ENCODE data around the gene BRCA1. TPM values are rescaled to one million over a fixed set of nuclear protein-coding genes. Genes with fewer than 3 reads are reported as not detected.
A peak's percentile ranks its signal among the peaks of the same experiment; 100 is the strongest.

The BRCA1 gene
- total RNA-seq, 1 donor from 2014 or later = 11.3 TPM

DNA sequence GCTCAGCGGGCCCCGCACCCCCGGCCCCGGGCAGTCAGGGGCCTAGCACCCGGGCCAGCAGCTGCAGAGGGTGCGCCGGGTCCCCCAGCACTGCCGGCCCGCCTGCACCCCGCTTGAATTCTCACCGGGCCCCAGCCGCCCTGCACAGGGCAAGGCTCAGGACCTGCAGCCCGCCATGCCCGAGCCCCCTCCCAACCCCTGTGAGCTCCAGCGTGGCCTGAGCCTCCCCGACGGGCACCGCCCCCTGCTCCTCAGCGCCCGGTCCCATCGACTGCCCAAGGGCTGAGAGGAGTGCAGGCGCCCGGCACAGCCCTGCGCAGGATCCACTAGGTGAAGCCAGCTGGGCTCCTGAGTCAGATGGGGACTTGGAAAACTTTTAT, 1.7 kb upstream of the BRCA1 start:
- H3K9me3 Mint-ChIP-seq (ENCODE audit: unreplicated experiment) = peaks cover 18% of the 10 kb centered on the region
- H3K27me3 Mint-ChIP-seq (ENCODE audit: unreplicated experiment) = peaks cover 10% of the 10 kb centered on the region
- no peaks in the 10 kb centered on the region for H3K36me3 Mint-ChIP-seq (ENCODE audit: unreplicated experiment)
- no peak overlapping the region for H3K4me3 Mint-ChIP-seq (ENCODE audit: unreplicated experiment)
- DNase-seq = no peak
- TF ChIP-seq, protein P1, sequence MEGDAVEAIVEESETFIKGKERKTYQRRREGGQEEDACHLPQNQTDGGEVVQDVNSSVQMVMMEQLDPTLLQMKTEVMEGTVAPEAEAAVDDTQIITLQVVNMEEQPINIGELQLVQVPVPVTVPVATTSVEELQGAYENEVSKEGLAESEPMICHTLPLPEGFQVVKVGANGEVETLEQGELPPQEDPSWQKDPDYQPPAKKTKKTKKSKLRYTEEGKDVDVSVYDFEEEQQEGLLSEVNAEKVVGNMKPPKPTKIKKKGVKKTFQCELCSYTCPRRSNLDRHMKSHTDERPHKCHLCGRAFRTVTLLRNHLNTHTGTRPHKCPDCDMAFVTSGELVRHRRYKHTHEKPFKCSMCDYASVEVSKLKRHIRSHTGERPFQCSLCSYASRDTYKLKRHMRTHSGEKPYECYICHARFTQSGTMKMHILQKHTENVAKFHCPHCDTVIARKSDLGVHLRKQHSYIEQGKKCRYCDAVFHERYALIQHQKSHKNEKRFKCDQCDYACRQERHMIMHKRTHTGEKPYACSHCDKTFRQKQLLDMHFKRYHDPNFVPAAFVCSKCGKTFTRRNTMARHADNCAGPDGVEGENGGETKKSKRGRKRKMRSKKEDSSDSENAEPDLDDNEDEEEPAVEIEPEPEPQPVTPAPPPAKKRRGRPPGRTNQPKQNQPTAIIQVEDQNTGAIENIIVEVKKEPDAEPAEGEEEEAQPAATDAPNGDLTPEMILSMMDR (IDR thresholded peaks at IDR 0.05; ENCODE audit: partially characterized antibody, unreplicated experiment) = no peak
- H3K27ac Mint-ChIP-seq (ENCODE audit: unreplicated experiment) = no peak overlapping the region
- peaks cover 10% of the 10 kb centered on the region for H3K4me1 Mint-ChIP-seq (ENCODE audit: low read depth, unreplicated experiment)

DNA sequence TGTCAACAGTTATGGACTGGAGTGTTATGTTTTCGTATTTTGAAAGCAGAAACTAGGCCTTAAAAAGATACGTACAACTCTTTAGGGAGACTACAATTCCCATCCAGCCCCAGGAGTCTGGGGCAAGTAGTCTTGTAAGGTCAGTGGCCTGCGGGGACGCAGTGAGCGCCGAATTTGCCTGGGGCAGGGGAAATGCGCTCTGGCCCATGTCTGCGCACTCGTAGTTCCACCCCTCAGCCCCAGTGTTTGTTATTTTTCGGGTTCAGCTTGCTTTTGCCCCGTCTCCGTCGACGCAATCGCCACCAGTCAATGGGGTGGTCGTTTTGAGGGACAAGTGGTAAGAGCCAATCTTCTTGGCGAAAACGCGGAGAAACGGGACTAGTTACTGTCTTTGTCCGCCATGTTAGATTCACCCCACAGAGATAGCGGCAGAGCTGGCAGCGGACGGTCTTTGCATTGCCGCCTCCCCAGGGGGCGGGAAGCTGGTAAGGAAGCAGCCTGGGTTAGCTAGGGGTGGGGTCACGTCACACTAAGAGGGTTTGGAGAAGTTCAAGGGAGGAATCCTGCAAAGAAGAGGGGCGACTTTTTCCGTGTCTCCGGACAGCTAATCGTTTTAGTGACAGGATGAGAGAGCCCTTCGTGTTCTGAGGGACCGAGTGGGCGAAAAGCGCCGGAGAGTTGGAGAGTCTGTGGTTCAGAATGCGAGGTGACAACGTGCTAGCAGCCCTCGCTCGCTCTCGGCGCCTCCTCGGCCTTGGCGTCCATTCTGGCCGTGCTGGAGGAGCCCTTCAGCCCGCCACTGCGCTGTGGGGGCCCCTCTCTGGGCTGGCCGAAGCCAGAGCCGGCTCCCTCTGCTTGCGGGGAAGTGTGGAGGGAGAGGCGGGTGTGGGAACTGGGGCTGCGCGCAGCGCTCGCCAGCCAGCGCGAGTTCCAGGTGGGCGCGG, 1.1 kb upstream of the BRCA1 start:
- TF ChIP-seq, protein P1 (IDR thresholded peaks at IDR 0.05; ENCODE audit: partially characterized antibody, unreplicated experiment) = no peak
- H3K36me3 Mint-ChIP-seq (ENCODE audit: unreplicated experiment) = no peaks in the 10 kb centered on the region
- no peak for DNase-seq

DNA sequence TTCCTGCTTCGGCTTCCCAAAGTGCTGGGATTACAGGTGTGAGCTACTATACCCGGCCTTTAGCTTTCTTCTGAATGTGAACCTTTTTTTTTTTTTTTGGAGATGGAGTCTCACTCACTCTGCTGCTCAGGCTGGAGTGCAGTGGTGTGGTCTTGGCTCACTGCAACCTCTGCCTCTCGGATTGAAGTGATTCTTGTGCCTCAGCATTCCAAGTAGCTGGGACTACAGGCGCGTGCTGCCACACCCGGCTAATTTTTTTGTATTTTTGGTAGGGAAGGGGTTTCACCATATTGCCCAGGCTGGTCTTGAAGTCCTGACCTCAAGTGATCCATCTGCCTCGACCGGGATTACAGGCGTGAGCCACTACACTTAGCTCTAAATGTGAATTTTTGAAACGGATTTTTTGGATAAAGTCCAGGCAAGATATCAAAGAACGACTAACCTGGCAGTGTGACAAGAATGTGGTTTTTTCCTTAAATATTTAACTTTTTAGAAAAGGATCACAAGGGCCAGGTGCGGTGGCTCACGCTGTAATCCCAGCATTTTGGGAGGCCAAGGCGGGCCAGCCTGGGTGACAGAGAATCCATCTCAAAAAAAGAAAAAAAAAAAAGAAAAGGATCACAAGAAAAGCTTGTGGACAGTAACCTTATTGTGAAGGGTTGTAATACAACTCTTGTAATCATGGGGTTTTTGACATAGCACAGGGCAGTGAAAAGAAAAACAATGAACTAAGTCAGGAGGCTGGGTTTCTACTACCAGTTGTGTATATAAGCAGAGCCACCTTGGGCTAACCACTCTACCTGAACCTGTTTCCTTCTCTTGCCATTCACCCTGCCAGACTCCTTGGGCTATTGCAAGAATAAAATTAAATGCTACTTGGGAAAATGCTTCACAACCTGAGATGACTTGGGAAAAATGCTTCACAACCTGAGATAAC, 6.2 kb downstream of the BRCA1 start:
- Mint-ChIP-seq H3K27ac (ENCODE audit: unreplicated experiment) (no peak overlapping the region), H3K27me3 (ENCODE audit: unreplicated experiment) (no peaks in the 10 kb centered on the region), H3K36me3 (ENCODE audit: unreplicated experiment) (no peaks in the 10 kb centered on the region), H3K4me3 (ENCODE audit: unreplicated experiment) (no peak overlapping the region), H3K4me1 (ENCODE audit: low read depth, unreplicated experiment) (no peaks in the 10 kb centered on the region), H3K9me3 (ENCODE audit: unreplicated experiment) (no peaks in the 10 kb centered on the region)
- DNase-seq = no peak
- TF ChIP-seq, protein P1 (IDR thresholded peaks at IDR 0.05; ENCODE audit: partially characterized antibody, unreplicated experiment) = no peak

More for the DNA sequence above, 1.1 kb upstream of the BRCA1 start:
- Mint-ChIP-seq H3K9me3 (ENCODE audit: unreplicated experiment) (peaks cover 18% of the 10 kb centered on the region), H3K4me3 (ENCODE audit: unreplicated experiment) (peak overlapping the region; percentile 99), H3K27me3 (ENCODE audit: unreplicated experiment) (peaks cover 10% of the 10 kb centered on the region), H3K4me1 (ENCODE audit: low read depth, unreplicated experiment) (peaks cover 10% of the 10 kb centered on the region), H3K27ac (ENCODE audit: unreplicated experiment) (peak overlapping the region; percentile 91)

DNA sequence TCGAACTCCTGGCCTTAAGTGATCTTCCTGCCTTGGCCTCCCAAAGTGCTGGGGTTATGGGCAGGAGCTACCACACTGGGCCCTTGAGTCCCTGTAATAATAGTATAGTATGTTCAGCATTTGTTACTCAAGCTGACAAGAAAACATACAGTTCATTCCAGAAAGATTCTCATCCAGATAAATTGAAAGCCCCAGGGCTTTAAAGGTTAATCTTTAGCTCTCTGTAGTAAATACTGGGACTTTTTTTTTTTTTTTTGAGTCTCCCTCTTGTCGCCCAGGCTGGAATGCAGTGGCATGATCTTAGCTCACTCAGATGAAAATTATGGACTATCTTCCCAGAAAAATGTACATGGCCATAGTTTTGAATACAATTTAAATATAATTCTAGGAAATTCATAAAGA, 11.0 kb downstream of the BRCA1 start:
- Mint-ChIP-seq H3K36me3 (ENCODE audit: unreplicated experiment) (no peaks in the 10 kb centered on the region), H3K27me3 (ENCODE audit: unreplicated experiment) (no peaks in the 10 kb centered on the region), H3K4me3 (ENCODE audit: unreplicated experiment) (no peak overlapping the region), H3K9me3 (ENCODE audit: unreplicated experiment) (no peaks in the 10 kb centered on the region), H3K4me1 (ENCODE audit: low read depth, unreplicated experiment) (no peaks in the 10 kb centered on the region), H3K27ac (ENCODE audit: unreplicated experiment) (no peak overlapping the region)
- TF ChIP-seq, protein P1 (IDR thresholded peaks at IDR 0.05; ENCODE audit: partially characterized antibody, unreplicated experiment) = no peak
- DNase-seq = no peak

Data from glutamatergic neuron (in vitro differentiated cells).